ENCODE measurements around the gene ZNF155. TPM values are rescaled to one million over a fixed set of nuclear protein-coding genes. Genes with fewer than 3 reads are reported as not detected.

ZNF155 gene
- total RNA-seq, 2 donors from 2014 or later, result 3.4 to 5.7 TPM

- peaks cover 7 to 38% of the 10 kb centered on the region in 2 donors for H3K9me3 ChIP-seq
- H3K27me3 ChIP-seq, result no peaks in the 10 kb centered on the region
- no peak overlapping the region for H3K4me3 ChIP-seq
- DNase-seq (ENCODE audit: low spot score), result no peak
- peaks cover 0 to 7% of the 10 kb centered on the region in 2 donors for H3K4me1 ChIP-seq
- H3K27ac ChIP-seq, result no peak overlapping the region
- no peak for TF ChIP-seq CTCF (IDR thresholded peaks at IDR 0.05)
- peaks cover 49% of the 10 kb centered on the region for H3K36me3 ChIP-seq
Measured at GRCh38 chr19:44026622-44027021, 42.6 kb downstream of the ZNF155 start.

- H3K36me3 ChIP-seq, result peaks cover 56% of the 10 kb centered on the region
- H3K27me3 ChIP-seq, result no peaks in the 10 kb centered on the region
- no peak for TF ChIP-seq CTCF (IDR thresholded peaks at IDR 0.05)
- H3K4me3 ChIP-seq, result no peak overlapping the region
- DNase-seq (ENCODE audit: low spot score), result no peak
- H3K27ac ChIP-seq, result no peak overlapping the region
- no peaks in the 10 kb centered on the region for H3K4me1 ChIP-seq
- H3K9me3 ChIP-seq, result peaks cover 35 to 91% of the 10 kb centered on the region in 2 donors
Measured at GRCh38 chr19:44032001-44032610, 48.1 kb downstream of the ZNF155 start.

DNA sequence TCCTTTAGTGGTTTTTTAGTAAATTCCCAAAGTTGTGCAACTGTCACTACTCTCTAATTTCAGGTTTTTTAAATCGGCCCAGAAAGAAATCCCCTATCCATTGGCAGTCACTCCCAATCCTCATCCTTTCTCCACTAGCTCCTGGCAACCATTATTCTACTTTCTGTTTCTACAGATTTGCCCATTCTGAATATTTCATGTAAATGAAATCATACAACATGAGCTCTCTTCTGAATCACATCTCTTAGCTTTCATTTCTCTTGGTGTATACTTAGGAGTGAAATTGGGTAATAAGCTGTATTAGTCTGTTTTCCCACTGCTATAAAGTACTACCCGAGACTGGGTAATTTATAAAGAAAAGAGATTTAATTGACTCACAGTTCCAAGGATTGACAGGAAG lies 58.2 kb downstream of the ZNF155 start:
- TF ChIP-seq CTCF (IDR thresholded peaks at IDR 0.05), result no peak
- no peak overlapping the region for H3K4me3 ChIP-seq
- no peaks in the 10 kb centered on the region for H3K4me1 ChIP-seq
- no peak for DNase-seq (ENCODE audit: low spot score)
- H3K9me3 ChIP-seq, result peaks cover 4 to 20% of the 10 kb centered on the region in 2 donors
- no peaks in the 10 kb centered on the region for H3K27me3 ChIP-seq
- H3K27ac ChIP-seq, result no peak overlapping the region
- H3K36me3 ChIP-seq, result no peaks in the 10 kb centered on the region

Other genes starting within 250 kb of the ZNF155 start
- 10 to 100 TPM in 1 of 2 donors, 1 to 10 TPM in 1; 8.0 to 11.0 TPM for gene SMG9, start 229.2 kb upstream of the ZNF155 start, total RNA-seq
- gene KCNN4, start 203.2 kb upstream of the ZNF155 start, total RNA-seq, result 1 to 10 TPM; 1.3 to 2.0 TPM
- 1 to 10 TPM in 1 of 2 donors, under 1 TPM in 1; 0.63 to 3.9 TPM for gene LYPD5, start 181.7 kb upstream of the ZNF155 start, total RNA-seq
- 1 to 10 TPM; 4.5 to 6.5 TPM for gene ZNF283, start 156.9 kb upstream of the ZNF155 start, total RNA-seq
- 1 to 10 TPM; 2.6 to 3.3 TPM for gene ZNF404, start 100.2 kb upstream of the ZNF155 start, total RNA-seq
- gene ZNF45, start 48.9 kb upstream of the ZNF155 start, total RNA-seq, result 1 to 10 TPM; 5.8 to 7.2 TPM
- 1 to 10 TPM; 3.0 to 4.1 TPM for gene ZNF221, start 33.0 kb upstream of the ZNF155 start, total RNA-seq
- gene ZNF230, start 18.8 kb downstream of the ZNF155 start, total RNA-seq, result 1 to 10 TPM; 1.6 to 2.1 TPM
- 1 to 10 TPM; 2.4 to 2.9 TPM for gene ZNF222, start 41.2 kb downstream of the ZNF155 start, total RNA-seq
- 1 to 10 TPM; 4.2 to 5.4 TPM for gene ZNF223, start 67.8 kb downstream of the ZNF155 start, total RNA-seq
- gene ZNF284, start 88.0 kb downstream of the ZNF155 start, total RNA-seq, result 1 to 10 TPM; 1.2 to 1.6 TPM
- 10 to 100 TPM in 1 of 2 donors, 1 to 10 TPM in 1; 7.8 to 19.0 TPM for gene ZNF224, start 110.2 kb downstream of the ZNF155 start, total RNA-seq
- gene ZNF225, start 129.2 kb downstream of the ZNF155 start, total RNA-seq, result 1 to 10 TPM; 2.2 to 2.8 TPM
- gene ZNF234, start 157.4 kb downstream of the ZNF155 start, total RNA-seq, result 1 to 10 TPM; 6.0 TPM
- gene ZNF226, start 180.9 kb downstream of the ZNF155 start, total RNA-seq, result 10 to 100 TPM; 11.5 to 17.1 TPM
- 1 to 10 TPM; 6.6 to 6.9 TPM for gene ZNF227, start 228.3 kb downstream of the ZNF155 start, total RNA-seq